ENCODE measurements around the gene EFNB2.

EFNB2 gene

DNA sequence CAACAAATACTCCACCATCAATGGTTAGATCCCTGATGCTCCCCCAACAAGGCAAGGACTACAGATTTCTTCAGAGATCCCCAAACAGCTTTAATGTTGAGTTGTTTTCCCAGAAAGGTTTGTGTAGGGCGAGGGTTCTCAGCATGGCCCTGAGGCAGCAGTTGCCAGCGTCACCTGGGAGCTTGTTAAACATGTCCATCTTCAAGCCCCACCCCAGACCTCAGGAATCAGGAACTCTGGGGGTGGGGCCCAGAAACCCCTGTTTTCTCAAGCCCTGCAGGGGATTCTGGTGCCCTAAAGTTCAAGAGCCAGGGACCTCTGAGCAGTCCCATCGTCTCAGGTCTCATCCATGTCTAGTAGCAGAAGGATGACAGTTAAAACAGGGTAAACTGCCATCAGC is 9.6 kb downstream of the EFNB2 start:
- DNase-seq (ENCODE audit: low read depth) = no peak

DNA sequence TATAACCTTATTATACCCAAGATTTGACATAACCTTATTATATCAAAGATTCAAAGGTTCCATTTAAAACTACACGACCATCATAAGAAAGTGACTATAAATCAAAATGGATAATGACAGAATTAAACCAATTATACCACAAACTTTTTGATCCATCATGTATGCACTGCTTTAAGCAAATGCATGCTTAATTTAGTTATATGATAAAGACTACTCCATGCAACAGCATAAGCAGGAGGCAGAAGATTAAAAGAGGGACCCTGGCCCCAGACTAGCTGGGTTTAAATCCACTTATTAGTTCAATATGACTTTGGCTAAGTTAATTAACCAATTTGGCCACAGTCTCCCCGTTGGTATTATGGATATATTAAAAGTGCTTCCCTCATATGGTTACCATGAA is 11.4 kb downstream of the EFNB2 start:
- DNase-seq (ENCODE audit: low read depth) = no peak

DNA sequence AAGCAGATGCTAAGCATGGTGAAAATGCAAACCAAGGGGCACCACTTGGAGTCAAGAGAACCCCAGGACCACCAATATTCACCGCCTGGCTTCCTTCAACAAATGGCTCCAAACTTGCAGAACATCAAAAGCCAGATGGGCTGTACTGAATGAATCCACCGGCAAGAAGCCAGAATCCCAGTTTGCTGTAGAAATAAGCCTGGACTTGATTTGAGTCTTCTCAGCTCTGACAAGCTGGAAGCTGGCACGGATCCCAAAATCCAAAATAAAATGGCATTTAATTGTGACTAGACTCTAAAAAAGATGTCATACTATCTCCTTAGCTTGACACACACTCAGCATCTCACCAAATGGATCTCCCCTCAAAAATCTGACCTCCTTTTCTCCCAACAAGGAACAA is 11.9 kb downstream of the EFNB2 start:
- no peak for DNase-seq (ENCODE audit: low read depth)

DNA sequence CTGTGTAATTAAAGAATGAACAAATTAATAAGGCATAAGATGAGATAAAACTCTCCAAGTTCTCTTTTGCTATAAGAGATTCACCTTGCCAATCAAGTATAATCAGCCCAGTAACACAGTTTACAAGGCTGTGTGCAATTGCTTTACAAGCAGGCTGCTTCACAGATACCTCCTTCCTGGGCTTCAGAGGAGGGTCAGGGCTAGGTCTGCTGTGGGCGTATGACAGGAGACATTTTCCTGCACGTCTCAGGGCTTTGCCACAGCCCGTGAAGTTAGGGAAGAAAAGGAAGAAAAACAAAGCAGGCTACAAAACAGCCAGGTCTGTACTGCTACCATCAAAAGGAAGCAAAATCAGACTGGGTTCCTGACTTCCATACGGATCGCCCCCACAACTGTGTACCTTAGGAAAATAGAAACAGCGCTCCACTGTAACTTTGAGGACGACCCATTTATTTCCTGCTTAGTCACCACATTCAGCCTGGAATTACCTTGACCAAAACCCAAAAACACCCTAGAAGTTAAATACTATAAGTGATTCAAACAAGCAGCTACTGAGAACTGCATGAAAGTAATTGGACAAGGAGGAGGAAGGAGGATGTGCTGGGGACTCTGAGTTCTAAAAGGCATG is 12.4 kb downstream of the EFNB2 start:
- no peak for DNase-seq (ENCODE audit: low read depth)

DNA sequence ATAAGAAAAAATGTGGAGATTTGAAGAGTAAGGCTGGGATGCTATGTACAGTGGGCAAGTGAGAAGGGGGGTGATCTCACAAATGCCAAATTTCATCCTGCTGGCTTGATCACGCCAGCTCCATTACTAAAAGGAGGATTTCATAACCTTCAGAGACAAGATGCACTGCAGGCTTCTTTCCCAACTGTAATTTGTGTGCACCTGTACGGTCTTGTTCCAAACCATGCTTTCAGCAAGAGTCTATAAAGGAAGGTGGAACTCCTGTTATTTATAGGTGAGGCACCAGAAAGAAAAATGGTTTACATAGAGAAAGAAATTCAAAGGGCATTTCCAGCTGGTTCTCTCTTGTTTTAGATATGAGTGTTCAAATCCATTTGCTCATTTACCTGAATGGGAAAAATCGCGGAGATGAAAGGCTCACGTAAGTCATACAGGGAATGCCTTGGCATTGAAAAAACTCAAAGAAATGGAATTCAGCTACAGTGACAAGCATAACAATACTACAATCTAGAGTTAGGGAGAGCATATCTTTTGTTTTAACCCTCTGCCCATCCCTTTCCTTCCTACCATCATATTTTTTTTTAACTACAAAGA is 13.3 kb downstream of the EFNB2 start:
- no peak for DNase-seq (ENCODE audit: low read depth)

GRCh38 chr13:106521095-106521799 is 14.2 kb downstream of the EFNB2 start:
- DNase-seq (ENCODE audit: low read depth) = no peak

DNA sequence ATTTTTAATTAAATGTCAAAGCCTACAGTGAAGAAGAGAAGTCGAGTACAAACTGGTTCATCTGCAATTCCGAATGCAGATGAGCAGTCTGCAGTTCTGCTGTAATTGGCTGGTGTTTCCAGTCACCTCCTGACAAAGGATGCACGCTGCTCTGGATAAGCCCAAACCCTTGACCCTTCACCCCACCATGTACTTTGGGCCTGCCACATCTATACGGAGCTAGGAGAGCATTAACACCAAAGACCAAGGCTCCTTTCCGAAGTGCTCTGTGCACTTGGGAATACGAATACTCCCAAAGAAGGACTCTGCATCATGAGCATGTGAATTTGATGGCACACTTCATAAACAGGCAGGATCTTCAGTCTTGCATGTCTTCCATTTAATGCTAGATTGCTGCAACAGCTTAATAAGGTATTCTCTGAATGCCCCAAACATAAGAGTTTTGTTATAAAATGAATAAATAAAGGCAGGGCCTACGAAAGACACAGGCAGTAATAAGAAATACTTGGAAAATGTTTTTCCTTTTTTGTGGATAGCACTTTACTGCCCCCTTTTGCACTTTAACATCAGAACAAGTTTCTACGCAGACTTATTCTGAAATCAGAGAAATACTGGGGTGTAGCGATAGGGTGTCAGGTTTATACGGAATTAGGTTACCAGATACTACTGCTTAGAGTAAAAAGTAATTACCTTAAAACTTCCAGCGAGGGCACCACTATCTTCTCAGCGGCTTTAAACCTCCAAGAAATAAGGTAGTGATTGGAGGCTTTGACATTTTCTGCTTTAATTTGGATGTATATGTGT is 15.0 kb downstream of the EFNB2 start:
- DNase-seq (ENCODE audit: low read depth) = peak; percentile 58

- DNase-seq (ENCODE audit: low read depth) = no peak
Measured at GRCh38 chr13:106518512-106518911, 16.9 kb downstream of the EFNB2 start.

- DNase-seq (ENCODE audit: low read depth) = no peak
Measured at GRCh38 chr13:106517109-106517847, 18.2 kb downstream of the EFNB2 start.

DNA sequence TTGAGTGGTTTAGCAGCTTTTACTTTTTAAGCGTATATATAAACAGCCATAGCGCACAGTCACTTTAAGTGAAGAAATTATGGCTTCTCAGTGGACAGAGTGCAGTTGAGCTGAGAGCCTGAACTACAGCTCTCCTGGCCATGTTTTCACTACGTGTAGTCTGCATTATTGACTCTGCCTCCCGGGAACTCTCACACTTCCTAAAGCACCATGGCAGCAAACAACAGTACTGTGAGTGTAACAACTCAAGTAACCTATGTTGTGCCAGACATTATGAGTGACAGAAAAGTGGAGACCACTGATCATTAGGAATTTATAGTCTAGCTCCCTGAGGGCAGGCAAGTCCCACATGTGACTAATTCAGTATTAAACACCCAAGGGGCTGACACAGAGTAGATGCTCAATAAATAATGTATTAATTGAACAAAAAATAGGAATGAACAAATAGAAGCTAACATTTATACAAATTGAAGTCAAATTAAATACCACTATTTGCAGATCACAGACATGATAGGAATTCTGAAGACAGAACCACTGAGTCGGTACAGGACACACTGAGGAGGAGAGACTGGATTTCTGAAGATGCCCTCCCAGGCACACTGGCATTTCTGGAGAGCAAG is 19.7 kb downstream of the EFNB2 start:
- no peak for DNase-seq (ENCODE audit: low read depth)

GRCh38 chr13:106514928-106515634 is 20.4 kb downstream of the EFNB2 start:
- no peak for DNase-seq (ENCODE audit: low read depth)

- DNase-seq (ENCODE audit: low read depth) = peak; percentile 74
Measured at GRCh38 chr13:106513025-106513983, 22.2 kb downstream of the EFNB2 start.

DNA sequence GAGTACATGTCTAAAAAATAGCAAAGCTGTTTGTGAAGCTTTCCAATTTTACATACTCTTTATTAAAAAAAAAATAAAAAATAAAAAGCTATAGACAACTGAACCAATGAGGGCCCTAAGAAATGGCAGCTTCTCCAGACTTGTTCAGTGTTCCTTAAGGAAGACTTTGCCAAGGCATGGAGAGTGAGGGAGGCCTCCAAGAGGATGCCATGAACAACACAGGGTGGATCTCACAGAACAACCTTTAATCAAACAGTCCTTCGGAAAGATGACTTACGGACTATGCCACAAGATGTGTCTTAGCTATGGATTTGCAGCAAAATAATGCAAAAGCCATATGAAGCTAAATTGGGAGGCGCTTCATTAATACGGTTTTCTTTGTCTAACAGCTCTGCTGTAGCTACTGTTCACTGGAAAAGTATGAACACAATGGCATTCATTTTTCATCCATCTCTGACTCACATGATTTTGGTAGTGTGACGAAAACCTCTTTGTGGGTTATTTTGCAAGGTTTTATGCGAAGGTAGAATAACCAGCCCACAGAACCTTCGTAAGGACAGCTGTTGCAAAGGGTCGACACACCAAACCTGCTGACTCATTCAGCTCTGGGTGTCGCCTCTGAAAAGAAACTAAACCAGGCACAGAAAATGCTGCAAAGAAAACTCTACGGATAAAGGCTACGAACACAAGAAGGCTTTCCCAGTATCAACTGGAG is 27.7 kb downstream of the EFNB2 start:
- DNase-seq (ENCODE audit: low read depth) = peak; percentile 99

- DNase-seq (ENCODE audit: low read depth) = no peak
Measured at GRCh38 chr13:106506286-106506685, 29.2 kb downstream of the EFNB2 start.

GRCh38 chr13:106505732-106506131 is 29.7 kb downstream of the EFNB2 start:
- no peak for DNase-seq (ENCODE audit: low read depth)

DNA sequence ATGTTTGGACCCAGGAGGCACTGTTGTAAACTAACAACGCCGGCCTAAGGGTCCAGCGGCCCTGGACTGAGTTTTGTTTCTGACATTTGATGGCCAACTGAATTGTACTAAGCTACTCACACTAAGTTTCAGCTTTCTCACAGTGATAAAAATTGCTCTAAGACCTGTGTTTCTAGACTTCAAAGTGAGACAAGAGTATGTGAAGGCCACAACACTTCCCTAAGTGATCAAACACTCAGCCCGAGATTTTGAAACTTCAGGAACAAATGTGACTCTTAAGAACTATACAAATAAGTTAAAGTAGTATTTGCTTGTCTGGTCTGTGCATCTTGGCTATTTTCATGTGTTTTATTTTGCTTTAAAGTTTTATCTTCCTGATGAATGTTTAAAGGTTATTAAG is 30.2 kb downstream of the EFNB2 start:
- DNase-seq (ENCODE audit: low read depth) = no peak

DNA sequence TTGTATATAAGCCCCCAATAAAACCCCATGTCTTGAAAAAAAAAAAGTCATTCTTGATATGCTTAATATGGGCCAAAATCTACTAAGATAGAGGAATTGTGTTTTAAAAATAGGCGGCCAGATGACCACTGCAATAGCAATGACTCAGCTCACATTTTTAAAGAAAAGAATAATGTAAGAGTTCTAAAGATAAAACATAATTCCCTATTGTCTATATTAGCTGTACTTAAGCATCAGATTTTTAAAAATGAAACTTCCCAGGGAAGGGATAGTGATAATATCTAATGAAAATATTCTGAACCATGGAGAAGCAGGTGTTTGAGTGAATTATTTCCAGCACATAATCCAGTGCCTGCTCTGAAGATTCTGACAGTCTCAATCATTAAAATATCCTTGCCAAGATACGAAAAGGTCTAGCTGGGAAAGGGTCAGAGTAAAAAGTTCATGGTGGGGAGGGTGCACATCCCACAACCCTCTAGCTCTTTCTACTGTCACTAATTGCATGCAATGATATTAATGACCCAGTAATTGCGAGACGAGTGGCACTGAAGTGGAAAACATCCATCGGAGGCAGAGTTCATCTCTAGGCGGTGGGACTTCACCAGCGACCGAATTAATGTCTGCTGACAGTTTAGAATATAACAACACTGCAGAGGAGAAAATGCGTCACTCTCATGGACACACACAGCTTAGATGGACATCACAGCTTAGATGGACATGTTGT is 31.6 kb downstream of the EFNB2 start:
- DNase-seq (ENCODE audit: low read depth) = no peak

GRCh38 chr13:106503272-106503671 is 32.2 kb downstream of the EFNB2 start:
- DNase-seq (ENCODE audit: low read depth) = no peak
